ENCODE measurements around the gene TXNDC11.

TXNDC11 gene

GRCh38 chr16:11683145-11683544 lies 59.5 kb downstream of the TXNDC11 start:
- ChIA-PET POLR2A (interaction anchor here (0.5 kb wide), 1 partner anchor 115 kb away, joined by 6 read pairs; no protein-coding TSS in a partner anchor), CTCF (interaction anchor here (1.3 to 2.4 kb wide), 2 partner anchors 31 to 276 kb away, joined by 6 to 8 read pairs; no protein-coding TSS in a partner anchor)
- TF ChIP-seq CTCF (IDR thresholded peaks at IDR 0.05; ENCODE audit: control extremely low read depth, extremely low read depth, low read depth, missing control alignments), result no peak
- no peak for DNase-seq (ENCODE audit: extremely low spot score)

GRCh38 chr16:11682655-11683096 lies 60.0 kb downstream of the TXNDC11 start:
- ChIA-PET CTCF (interaction anchor here (0.8 to 2.4 kb wide), 3 partner anchors 32 to 276 kb away, joined by 3 to 8 read pairs (median 6); no protein-coding TSS in a partner anchor), POLR2A (interaction anchor here (0.5 kb wide), 1 partner anchor 116 kb away, joined by 6 read pairs; no protein-coding TSS in a partner anchor)
- no peak for DNase-seq (ENCODE audit: extremely low spot score)

GRCh38 chr16:11681976-11682654 lies 60.5 kb downstream of the TXNDC11 start:
- ChIA-PET POLR2A (no interaction called here), CTCF (interaction anchor here (0.8 to 2.4 kb wide), 2 partner anchors 32 to 276 kb away, joined by 3 to 8 read pairs; no protein-coding TSS in a partner anchor)
- no peak for TF ChIP-seq CTCF (IDR thresholded peaks at IDR 0.05; ENCODE audit: control extremely low read depth, extremely low read depth, low read depth, missing control alignments)
- DNase-seq (ENCODE audit: extremely low spot score), result peak; percentile 57

More at GRCh38 chr16:11682655-11683096, 60.0 kb downstream of the TXNDC11 start:
- TF ChIP-seq CTCF (IDR thresholded peaks at IDR 0.05; ENCODE audit: control extremely low read depth, extremely low read depth, low read depth, missing control alignments), result no peak

GRCh38 chr16:11681556-11681955 lies 61.1 kb downstream of the TXNDC11 start:
- TF ChIP-seq CTCF (IDR thresholded peaks at IDR 0.05; ENCODE audit: control extremely low read depth, extremely low read depth, low read depth, missing control alignments), result no peak
- CTCF ChIA-PET, result interaction anchor here (0.8 kb wide), 1 partner anchor 275 kb away, joined by 3 read pairs; no protein-coding TSS in a partner anchor
- POLR2A ChIA-PET, result interaction anchor here (0.5 kb wide), 1 partner anchor 52 kb away, joined by 3 read pairs; no protein-coding TSS in a partner anchor
- no peak for DNase-seq (ENCODE audit: extremely low spot score)

- POLR2A ChIA-PET, result interaction anchor here (0.5 to 0.8 kb wide), 2 partner anchors 35 to 94 kb away, joined by 3 to 4 read pairs; no protein-coding TSS in a partner anchor
- no peak for DNase-seq (ENCODE audit: extremely low spot score)
- TF ChIP-seq CTCF (IDR thresholded peaks at IDR 0.05; ENCODE audit: control extremely low read depth, extremely low read depth, low read depth, missing control alignments), result no peak
- CTCF ChIA-PET, result interaction anchor here (1.3 to 1.9 kb wide), 5 partner anchors 10 to 284 kb away, joined by 3 to 11 read pairs (median 5); partner anchors contain the start of gene ZC3H7A
Measured at GRCh38 chr16:11679941-11680911, 62.4 kb downstream of the TXNDC11 start.

- no peak for DNase-seq (ENCODE audit: extremely low spot score)
- POLR2A ChIA-PET, result no interaction called here
- no peak for TF ChIP-seq CTCF (IDR thresholded peaks at IDR 0.05; ENCODE audit: control extremely low read depth, extremely low read depth, low read depth, missing control alignments)
- CTCF ChIA-PET, result interaction anchor here (0.8 to 1.9 kb wide), 6 partner anchors 10 to 283 kb away, joined by 3 to 11 read pairs (median 4); partner anchors contain the start of gene ZC3H7A
Measured at GRCh38 chr16:11679250-11679649, 63.4 kb downstream of the TXNDC11 start.

Data from GM10248 (cell line).